Stimulated activated CD4-positive, alpha-beta T cell treated with anti-CD3 and anti-CD28 coated beads, Interleukin-12 subunit alpha, Interleukin-12 subunit beta, amount 100 ng/mL, for 24 hours (primary cell): ENCODE measurements around the gene SLC6A17.

Source experiments
- DNase-seq, 2 experiments: peaks; one replicate each; pipeline ENCODE4 v3.0.0-alpha.2; 2020; ENCODE audit warnings: low read depth in 2 of 2

SLC6A17 gene

DNA sequence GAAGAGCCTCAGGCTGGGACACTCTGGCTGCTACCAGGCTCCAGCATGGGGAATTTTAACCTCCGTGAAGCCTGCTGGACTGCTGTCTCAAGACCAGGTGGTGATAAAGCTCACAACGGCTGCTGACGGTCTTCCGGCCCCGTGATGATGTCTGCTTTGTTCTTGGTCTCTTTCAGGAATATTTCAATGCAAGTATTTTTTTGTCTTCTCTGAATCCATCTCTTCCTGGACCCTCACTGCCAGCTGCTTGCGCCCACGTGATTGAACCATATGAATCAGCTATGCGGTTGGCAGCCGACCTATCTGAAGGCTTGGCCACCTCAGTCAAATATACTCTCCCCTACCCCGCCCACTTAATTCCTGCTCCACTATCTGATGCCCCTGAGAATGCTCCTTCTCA, 14.6 kb upstream of the SLC6A17 start:
- DNase-seq: no peak

- DNase-seq: peak in 1 of 2 experiments; percentile 22
Observed at GRCh38 chr1:110136911-110137310, 13.4 kb upstream of the SLC6A17 start.

- no peak for DNase-seq
Observed at GRCh38 chr1:110138956-110139355, 11.3 kb upstream of the SLC6A17 start.

DNA sequence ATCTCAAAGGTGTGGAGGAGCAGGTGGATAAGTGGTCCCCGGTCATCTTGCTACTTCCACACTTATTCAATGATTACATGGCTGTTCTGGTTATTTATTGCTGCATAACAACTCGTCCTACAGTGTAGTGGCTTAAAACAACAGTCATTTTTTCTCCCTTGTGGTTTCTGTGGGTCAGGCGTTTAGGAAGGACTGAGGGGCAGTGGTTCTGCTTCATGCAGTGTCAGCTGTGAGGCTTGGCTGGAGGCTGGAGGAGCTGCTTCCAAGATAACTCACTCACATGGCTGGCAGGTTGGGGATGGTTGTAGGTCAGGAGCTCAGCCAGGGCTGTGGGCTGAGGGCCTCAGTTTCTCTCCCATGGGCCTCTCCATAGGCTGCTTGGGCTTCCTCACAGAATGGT, 5.9 kb upstream of the SLC6A17 start:
- no peak for DNase-seq

- no peak for DNase-seq
Observed at GRCh38 chr1:110148961-110149360, 1.3 kb upstream of the SLC6A17 start.

DNA sequence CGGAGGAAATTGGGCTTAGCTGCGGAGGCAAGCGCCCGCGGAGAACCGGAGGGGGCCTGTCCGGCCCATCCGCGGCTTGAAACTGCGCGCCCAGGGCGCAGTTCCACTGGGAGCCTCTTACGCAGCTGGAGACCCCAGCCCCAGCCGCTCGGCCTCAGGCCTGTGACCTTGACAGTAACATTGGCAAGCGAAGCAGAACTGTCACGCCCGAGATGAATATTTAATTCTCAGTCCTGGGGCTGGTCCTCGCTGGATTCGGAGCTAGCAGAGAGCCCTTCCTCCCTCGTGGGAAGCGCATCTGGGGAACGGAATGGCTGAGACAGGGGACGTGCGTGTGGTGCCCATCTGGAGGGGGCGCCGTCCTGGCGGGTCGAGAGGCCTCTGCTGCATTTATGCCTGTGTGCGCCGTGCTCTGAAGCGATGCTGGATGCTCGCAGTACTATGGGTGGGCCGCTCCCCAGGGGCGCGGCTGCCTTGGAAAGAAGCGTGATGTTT, 928 bp downstream of the SLC6A17 start:
- no peak for DNase-seq

DNA sequence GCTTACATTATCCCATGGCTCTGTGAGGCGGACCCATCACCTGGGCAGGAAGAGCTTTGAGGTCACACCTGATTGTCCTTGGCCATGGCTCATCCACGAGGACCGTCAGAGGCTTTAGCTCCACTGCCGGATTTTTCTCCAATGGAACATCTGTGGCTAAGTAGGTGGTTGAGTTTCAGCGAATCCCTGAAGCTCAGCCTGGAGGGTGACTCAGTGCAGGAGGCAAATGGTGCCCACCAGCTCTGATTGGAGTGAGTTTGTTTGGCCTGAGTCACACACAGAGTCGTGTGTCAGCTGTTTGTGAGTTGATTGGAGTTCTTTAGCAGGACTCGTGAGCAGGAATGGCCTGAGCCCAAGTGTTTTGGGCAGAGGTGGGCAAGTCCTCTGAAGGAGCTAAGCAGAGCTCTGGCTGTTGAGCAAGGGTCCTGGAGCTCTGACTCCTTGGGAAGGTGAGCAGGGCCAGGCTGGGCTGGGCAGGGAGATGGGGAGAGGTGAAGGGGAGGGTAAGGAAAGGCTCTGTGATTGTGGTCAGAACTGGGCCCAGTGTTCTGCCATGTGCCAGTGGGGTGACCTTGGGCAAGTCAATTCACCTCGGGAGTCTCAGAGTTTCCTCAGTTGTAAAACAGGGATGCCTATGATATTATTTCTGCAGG, 2.0 kb downstream of the SLC6A17 start:
- DNase-seq: no peak

GRCh38 chr1:110153407-110153950, 3.2 kb downstream of the SLC6A17 start:
- no peak for DNase-seq

DNA sequence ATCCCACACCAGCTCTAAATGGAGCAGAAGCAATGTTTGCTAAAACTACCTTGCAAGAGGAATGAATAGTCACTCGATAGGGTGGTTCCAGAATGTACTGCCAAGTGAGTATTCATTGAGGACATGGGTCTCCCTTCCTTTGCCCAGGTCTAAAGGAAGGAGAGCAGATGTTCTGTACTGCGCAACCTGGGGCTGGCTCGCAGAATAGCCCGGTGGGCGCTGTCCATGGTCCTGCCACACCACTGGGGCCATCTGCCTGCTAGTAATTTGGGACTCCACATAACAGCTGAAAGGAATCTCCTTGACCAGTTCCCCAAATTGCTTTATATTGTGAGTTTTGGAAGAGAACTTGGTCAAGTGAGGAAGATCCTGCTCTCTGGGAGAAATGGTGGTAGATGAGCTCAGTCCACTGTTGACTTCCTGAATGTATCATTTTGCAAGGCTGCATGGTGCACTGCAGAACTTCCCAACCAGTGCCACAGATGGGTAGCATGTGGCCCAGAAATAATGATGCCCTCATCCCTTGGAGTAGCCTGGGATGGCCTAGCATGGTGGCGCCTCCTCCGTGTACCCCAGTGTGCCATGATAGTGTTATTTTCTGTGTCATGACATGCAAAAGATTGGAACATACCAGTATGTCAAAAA, 5.7 kb downstream of the SLC6A17 start:
- peak in 1 of 2 experiments; percentile 33 for DNase-seq

DNA sequence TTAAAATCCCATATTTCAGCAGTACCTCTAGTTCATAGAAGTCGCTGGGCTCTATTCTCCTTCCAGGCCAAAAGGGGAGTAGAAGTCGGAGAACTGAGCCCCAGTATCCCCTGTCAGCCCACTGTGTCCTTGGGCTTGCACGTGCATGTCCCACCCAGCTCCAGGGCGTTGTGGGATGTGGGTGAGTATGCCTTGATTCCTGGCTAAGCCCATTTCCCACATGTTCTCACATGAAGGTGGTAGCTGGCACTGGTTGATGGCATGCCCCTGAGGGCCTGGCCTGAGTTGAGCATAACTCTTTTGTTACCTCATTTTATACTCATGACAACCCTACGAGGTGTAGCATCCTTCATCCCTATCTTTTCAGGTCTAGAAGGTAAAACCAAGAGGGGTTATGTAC, 8.0 kb downstream of the SLC6A17 start:
- no peak for DNase-seq

GRCh38 chr1:110159168-110159567, 8.9 kb downstream of the SLC6A17 start:
- no peak for DNase-seq

DNA sequence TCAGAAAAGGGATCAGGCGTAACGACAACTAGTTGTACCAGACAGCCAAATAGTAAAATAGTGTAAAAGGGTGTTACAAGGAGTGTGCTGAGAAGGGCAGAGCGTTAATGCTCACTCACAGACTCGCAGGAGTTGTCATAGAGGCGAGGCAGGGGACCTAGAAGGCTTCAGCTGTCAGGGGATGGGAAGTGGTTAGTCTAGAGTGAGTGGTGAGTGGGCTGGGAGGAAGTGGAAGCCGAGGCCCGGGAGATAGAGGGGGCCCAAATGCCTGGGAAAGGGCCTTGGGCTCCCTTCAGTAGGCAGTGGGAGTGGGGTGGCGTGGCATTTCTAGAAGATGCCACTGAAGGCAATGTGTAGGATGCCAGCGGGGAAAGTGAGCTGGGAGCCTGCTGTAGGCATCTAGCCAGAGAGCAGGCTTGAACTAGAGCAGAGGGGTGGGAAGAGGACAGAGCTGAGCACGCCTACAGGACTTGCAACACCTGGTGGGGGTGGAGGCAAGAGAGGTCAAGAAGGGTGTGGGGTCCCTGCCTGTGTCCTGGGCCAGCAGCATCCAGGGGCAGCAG, 10.3 kb downstream of the SLC6A17 start:
- DNase-seq: no peak

DNA sequence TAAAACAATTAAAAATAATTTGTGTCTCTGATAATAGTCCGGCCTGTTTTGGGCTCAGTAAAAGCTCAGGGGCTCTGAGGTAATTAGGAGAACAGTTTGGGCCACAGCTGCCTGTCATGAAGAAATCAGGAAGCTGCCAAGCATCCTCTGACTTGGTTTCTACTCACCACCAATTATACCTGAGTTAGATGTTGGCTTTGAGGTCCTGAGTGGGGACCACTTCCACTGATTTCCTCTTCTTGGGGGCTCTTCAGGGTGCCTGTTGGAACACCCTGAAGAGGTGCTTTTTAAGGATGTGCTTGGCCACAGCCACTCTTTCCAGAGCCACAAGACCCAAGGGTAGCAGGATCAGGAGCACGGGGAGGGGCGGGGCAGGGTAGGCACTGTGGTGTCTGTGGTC, 10.9 kb downstream of the SLC6A17 start:
- no peak for DNase-seq

DNA sequence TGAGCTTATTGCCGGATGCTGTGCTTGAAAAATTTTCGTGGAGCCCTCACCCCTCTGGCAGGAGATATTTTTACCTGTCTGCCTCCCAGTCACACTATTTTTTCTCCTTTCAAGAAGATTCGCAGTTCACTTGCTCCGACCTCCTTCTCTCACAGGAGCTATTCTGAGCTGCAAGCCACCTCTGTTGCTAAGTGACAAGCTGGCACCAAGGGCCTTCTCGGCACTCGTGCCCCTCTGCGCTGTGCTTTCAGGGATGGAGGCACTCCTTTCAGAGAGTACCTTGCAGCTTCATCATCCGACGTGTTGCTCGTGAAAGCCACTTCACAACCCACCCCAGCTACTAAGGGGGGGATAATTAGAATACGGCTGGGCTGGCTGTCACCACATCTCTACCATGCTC, 11.6 kb downstream of the SLC6A17 start:
- no peak for DNase-seq

GRCh38 chr1:110163591-110163990, 13.3 kb downstream of the SLC6A17 start:
- DNase-seq: no peak

DNA sequence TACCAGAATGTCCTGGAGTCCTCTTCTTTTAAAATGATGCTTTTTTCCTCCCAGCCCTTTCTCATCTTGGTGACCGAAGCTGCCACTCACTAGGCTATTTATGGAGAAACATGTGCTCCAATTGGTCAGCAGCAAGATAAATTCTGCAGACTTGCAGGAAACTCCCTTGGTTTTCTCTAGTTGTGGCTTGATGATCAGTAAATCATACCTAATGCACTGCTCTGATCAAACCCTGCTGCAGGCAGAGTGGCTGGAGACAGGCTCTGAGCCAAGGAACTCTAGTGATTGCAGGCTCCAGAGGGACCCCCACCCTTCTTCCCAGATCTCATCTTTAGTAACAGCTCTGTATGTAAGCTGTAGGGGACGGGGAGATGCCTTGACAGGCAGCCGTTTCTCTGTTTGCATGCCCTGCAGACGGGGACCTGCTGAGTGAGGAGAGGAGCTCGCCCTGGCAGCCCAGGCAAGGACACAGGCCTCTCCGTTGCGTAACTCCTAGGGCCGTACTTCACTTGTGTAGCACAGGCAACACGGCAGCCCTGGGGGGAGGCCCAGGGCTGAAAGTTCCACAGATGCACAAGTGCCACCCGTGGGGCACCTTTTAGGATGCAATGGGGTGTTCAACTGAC, 14.5 kb downstream of the SLC6A17 start:
- DNase-seq: no peak

DNA sequence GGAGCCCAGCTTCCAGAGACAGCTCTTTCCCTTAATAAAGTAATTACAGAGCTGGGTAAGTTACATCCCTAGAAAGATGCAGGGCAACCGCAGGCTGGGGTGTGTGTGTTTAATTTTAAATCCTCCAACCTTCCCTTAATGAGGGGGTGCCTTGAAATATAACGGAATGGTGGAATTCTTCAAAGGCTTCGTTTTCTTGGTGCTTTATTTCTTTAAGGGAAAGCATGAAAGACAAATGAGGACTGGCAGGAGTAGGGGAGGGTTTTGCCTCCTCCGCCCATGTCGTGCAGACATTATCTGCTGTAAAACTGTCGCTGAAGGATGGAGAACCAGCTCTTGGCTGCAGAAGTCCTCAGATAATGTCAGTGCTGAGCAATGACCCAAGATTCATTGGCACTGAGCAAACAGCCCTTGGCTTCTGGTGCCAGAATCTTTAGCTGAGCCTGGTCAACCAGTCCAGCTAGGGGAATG, 15.5 kb downstream of the SLC6A17 start:
- DNase-seq: no peak

DNA sequence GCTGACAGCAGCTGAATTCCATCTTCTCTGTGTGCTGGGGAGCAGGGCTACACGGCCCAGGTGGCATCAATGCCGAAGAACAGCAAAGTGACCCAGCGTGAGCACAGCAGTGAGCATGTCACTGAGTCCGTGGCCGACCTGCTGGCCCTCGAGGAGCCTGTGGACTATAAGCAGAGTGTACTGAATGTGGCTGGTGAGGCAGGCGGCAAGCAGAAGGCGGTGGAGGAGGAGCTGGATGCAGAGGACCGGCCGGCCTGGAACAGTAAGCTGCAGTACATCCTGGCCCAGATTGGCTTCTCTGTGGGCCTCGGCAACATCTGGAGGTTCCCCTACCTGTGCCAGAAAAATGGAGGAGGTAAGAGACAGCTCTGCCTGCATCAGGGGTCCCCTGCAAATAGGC, 16.6 kb downstream of the SLC6A17 start:
- DNase-seq: no peak

- DNase-seq: no peak
Observed at GRCh38 chr1:110170766-110171733, 20.8 kb downstream of the SLC6A17 start.

DNA sequence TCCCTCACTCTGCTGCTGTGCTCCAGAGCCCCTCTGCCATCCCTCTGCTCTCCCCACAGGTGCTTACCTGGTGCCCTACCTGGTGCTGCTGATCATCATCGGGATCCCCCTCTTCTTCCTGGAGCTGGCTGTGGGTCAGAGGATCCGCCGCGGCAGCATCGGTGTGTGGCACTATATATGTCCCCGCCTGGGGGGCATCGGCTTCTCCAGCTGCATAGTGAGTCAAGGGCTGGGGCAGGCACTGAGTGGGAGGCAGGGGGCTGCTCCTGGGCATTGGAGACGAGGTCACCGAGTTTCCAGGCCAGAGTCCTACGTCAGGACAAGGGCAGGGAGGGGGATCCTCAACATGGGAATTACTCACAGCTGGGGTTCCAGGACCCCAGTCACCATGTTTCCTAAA, 21.7 kb downstream of the SLC6A17 start:
- no peak for DNase-seq

DNA sequence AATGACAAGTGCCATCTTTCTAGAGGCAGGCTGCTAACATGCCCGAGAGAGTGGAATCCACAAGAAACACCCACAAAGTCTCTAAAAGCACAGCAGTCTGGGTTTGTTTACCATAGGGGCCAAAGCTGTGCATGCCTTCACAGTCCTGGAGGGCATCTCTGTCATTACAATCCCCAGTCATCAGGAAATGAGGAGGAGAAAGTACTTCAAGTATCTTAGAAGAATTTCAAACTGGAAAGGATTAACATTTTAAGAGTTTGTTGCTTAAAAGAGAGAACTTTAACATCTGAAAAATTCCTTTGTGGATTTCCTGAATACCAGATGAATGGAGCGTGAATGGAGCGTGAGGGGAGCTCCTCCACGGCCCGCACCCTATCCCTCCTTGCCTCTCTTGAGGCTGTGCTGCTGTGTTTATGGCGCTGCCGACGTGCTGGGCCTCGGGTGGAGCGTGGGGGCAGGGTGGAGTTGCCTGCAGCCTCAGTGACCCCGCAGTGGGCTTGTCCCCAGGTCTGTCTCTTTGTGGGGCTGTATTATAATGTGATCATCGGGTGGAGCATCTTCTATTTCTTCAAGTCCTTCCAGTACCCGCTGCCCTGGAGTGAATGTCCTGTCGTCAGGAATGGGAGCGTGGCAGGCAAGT, 23.3 kb downstream of the SLC6A17 start:
- DNase-seq: no peak
